K562 (cell line): ENCODE results near the gene CIAO3. TPM values are rescaled to one million over a fixed set of nuclear protein-coding genes. Genes with fewer than 3 reads are reported as not detected.
A peak's percentile ranks its signal among the peaks of the same experiment; 100 is the strongest.

Experiments
- ARID3B ChIP-seq: fragments of 250-450 bp; sonication (Bioruptor Pico); IDR thresholded peaks from 2 replicates; pipeline ENCODE4 v1.4.0; 2020; ENCODE audit warnings: borderline replicate concordance
- COPS2 ChIP-seq: fragments of 450-650 bp; conservative IDR thresholded peaks from 2 replicates; pipeline ENCODE4 v1.6.1; 2016; ENCODE audit warnings: mild to moderate bottlenecking, moderate library complexity
- CREB3 ChIP-seq: fragments of 450-650 bp; conservative IDR thresholded peaks from 2 replicates; pipeline ENCODE4 v1.6.1; 2016; ENCODE audit warnings: missing genetic modification characterization, low read depth, mild to moderate bottlenecking, missing compliant biosample characterization, moderate library complexity
- ESRRB ChIP-seq: fragments of 250-450 bp; sonication (Bioruptor Pico); IDR thresholded peaks from 2 replicates; pipeline ENCODE4 v1.5.0; 2020; ENCODE audit warnings: mild to moderate bottlenecking, moderate library complexity, borderline replicate concordance
- ETS2 ChIP-seq: IDR thresholded peaks from 2 replicates; pipeline ENCODE4 v1.6.1; 2016; ENCODE audit warnings: borderline replicate concordance, missing genetic modification characterization, mild to moderate bottlenecking, moderate library complexity, missing compliant biosample characterization; ENCODE audit not compliant: poor library complexity, severe bottlenecking
- GABPB1 ChIP-seq: sonication (generic); formaldehyde crosslinking; IDR thresholded peaks from 2 replicates; pipeline ENCODE4 v1.8.0; 2022; ENCODE audit warnings: mild to moderate bottlenecking, missing genetic modification reagents
- KDM2B ChIP-seq: fragments of 250-450 bp; sonication (Bioruptor Pico); IDR thresholded peaks from 2 replicates; pipeline ENCODE4 v1.8.0; 2021; ENCODE audit warnings: mild to moderate bottlenecking, moderate library complexity
- KLF6 ChIP-seq: fragments of 250-450 bp; sonication (Bioruptor Pico); IDR thresholded peaks from 2 replicates; pipeline ENCODE4 v1.4.0; 2020; ENCODE audit warnings: mild to moderate bottlenecking, moderate library complexity, borderline replicate concordance
- MYBL2 ChIP-seq, 2 experiments: fragments of 450-650 bp in 1 of 2; sonication (generic) in 1 of 2; formaldehyde crosslinking in 1 of 2; IDR thresholded peaks; 2 replicates each; pipeline versions ENCODE4 v1.6.1 to v1.8.1; 2017 to 2022; ENCODE audit warnings: borderline replicate concordance in 1 of 2, inconsistent platforms in 1 of 2, low read depth in 1 of 2, mild to moderate bottlenecking in 1 of 2, missing genetic modification reagents in 1 of 2, moderate library complexity in 1 of 2
- NBN ChIP-seq: fragments of 450-650 bp; IDR thresholded peaks from 2 replicates; pipeline ENCODE4 v1.6.1; 2016; ENCODE audit warnings: low read depth, mild to moderate bottlenecking
- PRDM10 ChIP-seq: fragments of 450-650 bp; IDR thresholded peaks from 2 replicates; pipeline ENCODE4 v1.6.1; 2018; ENCODE audit not compliant: partially characterized antibody
- SAFB2 ChIP-seq: fragments of 200-400 bp; formaldehyde crosslinking; IDR thresholded peaks from 2 replicates; pipeline ENCODE4 v1.6.1; 2018; ENCODE audit warnings: borderline replicate concordance, low read length, low read depth, moderate library complexity; ENCODE audit not compliant: severe bottlenecking
- TCF15 ChIP-seq: fragments of 250-450 bp; sonication (Bioruptor Pico); IDR thresholded peaks from 2 replicates; pipeline ENCODE4 v1.8.0; 2022; ENCODE audit warnings: moderate library complexity, mild to moderate bottlenecking, inconsistent platforms
- XRCC3 ChIP-seq: fragments of 450-650 bp; IDR thresholded peaks from 2 replicates; pipeline ENCODE4 v1.6.1; 2017; ENCODE audit warnings: mild to moderate bottlenecking, moderate library complexity
- ZMIZ1 ChIP-seq, 2 experiments: fragments of 150-350 bp in 1 of 2; IDR thresholded peaks; 2 replicates each; pipeline ENCODE4 v1.6.1; 2012 to 2016; ENCODE audit warnings: low read depth in 2 of 2, low read length in 2 of 2, mild to moderate bottlenecking in 1 of 2, moderate library complexity in 1 of 2
- ZNF253 ChIP-seq: fragments of 250-450 bp; sonication (Bioruptor Pico); conservative IDR thresholded peaks from 2 replicates; pipeline ENCODE4 v1.6.1; 2021; ENCODE audit warnings: mild to moderate bottlenecking
- polyA plus RNA-seq, 8 experiments: library from polyadenylated mRNA; depleted of rRNA in 4 of 8; stranded (reverse) in 5 of 8; unstranded in 3 of 8; fragments of >200 nt; fragmentation: Nextera tagmentation in 2 of 8; fragmentation: Illumina TruSeq in 1 of 8; extraction: Ambion mirVana in 2 of 8; extraction: Trizol in 1 of 8; gene quantifications; 2 replicates each; pipeline versions ENCODE4 v1.2.1 to v1.2.3, GENCODE V29; 2011 to 2014; ENCODE audit warnings: inconsistent platforms in 1 of 8, missing spikeins in 1 of 8
- total RNA-seq, 7 experiments: library from RNA; depleted of rRNA in 6 of 7; stranded (reverse); fragments of >200 nt in 6 of 7; fragmentation: Illumina TruSeq in 2 of 7; extraction: Trizol in 2 of 7; gene quantifications; 2 replicates each; pipeline versions ENCODE4 v1.2.1 to v1.2.3, GENCODE V29; 2011 to 2021; ENCODE audit warnings: low replicate concordance in 1 of 7

Gene CIAO3
- total and polyA plus RNA-seq, 9 of the 15 experiments (the other 6 are each of a cell fraction or from before 2014, with no cell fraction given) = 2.2 to 35.6 (median 18.7) TPM

- TF ChIP-seq SAFB2 (no peak), ZMIZ1 (IDR thresholded peaks at IDR 0.05; ENCODE audit: low read depth in 2 of 2, low read length in 2 of 2) (no peak), TCF15 (CRISPR knock-in tag) (no peak), NBN (no peak), CREB3 (tag) (no peak), XRCC3 (no peak), ARID3B (no peak), ESRRB (CRISPR knock-in tag) (no peak), ZNF253 (no peak), KDM2B (CRISPR knock-in tag) (no peak), COPS2 (no peak), GABPB1 (CRISPR knock-in tag) (no peak), ETS2 (tag) (no peak), MYBL2 (IDR thresholded peaks at IDR 0.05; ENCODE audit: low read depth) (no peak), MYBL2 (CRISPR knock-in tag; IDR thresholded peaks at IDR 0.05; ENCODE audit: borderline replicate concordance) (no peak), PRDM10 (peak; percentile 55), KLF6 (CRISPR knock-in tag) (no peak)
Measured at GRCh38 chr16:681746-682427, 58.9 kb downstream of the CIAO3 start (continued).
